Ectodermal cell (in vitro differentiated cells): ENCODE results near the gene NUAK2.
A peak's percentile ranks its signal among the peaks of the same experiment; 100 is the strongest.

ENCODE experiments used
- H3K27ac ChIP-seq: 2 replicates; pipeline ENCODE4 v1.7.0; 2013; ENCODE audit warnings: mild to moderate bottlenecking, low read depth, low read length; ENCODE audit not compliant: insufficient read depth, poor library complexity, severe bottlenecking
- H3K27me3 ChIP-seq: 2 replicates; pipeline ENCODE4 v1.7.0; 2013; ENCODE audit warnings: mild to moderate bottlenecking, low read length; ENCODE audit not compliant: insufficient read depth, control insufficient read depth, poor library complexity, severe bottlenecking
- H3K36me3 ChIP-seq: one replicate; pipeline ENCODE4 v1.7.0; 2013; ENCODE audit warnings: low read length; ENCODE audit not compliant: control insufficient read depth, insufficient read depth
- H3K4me1 ChIP-seq: one replicate; pipeline ENCODE4 v1.7.0; 2013; ENCODE audit warnings: low read length; ENCODE audit not compliant: control insufficient read depth, insufficient read depth
- H3K4me3 ChIP-seq: 2 replicates; pipeline ENCODE4 v1.7.0; 2013; ENCODE audit warnings: low read depth, low read length, control low read depth; ENCODE audit not compliant: insufficient read depth
- H3K9me3 ChIP-seq: 2 replicates; pipeline ENCODE4 v1.7.0; 2013; ENCODE audit warnings: mild to moderate bottlenecking, low read length, moderate library complexity; ENCODE audit not compliant: control insufficient read depth
- WGBS, 2 experiments: methylation state at CpG; one replicate each; pipeline ENCODE4 v1.1.7; 2013; ENCODE audit warnings: missing lambda C conversion rate in 2 of 2; 5-methylcytosine and 5-hydroxymethylcytosine counted together

The NUAK2 gene

DNA sequence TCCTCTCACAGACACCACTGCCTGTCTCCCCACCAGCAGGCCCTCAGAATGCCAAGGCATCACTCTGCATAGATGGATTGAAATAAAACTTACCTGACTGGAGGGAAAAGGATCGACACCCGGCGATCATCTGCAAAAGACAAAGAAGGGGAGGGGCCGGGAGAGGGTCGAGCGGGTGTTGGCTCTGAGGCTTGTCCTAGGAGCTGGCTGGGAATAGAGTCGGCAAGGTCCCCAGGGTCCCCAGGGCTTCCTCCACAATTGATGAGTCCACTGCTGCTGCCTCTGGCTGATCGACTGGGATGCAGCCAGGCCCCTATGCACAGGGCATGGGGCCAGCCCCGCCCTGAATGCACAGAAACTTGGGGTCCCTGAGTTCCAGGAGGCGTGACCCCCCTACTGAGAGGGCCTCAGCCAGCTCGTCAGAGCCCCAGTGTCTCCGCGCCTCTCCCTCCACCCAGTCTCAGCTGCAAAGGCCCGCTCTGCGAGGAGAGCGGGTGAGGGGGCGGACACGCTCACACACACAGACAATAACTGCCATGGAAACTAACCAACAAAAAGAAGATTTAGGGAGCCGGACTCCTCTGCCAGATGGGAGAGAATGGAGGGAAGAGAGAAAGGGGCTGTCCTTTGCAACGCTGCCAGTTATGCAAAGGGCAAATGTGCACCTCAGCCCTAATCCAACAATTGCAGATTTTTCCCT lies 35.0 kb upstream of the NUAK2 start, which contains the start of gene KLHDC8A:
Gene KLHDC8A (minus strand): TSS at position 483 of the 700 bp plus-strand sequence. CDS start 13,318 bp downstream, outside the sequence.
- H3K4me1 ChIP-seq, result peaks cover 65% of the 10 kb centered on the region
- H3K9me3 ChIP-seq, result no peaks in the 10 kb centered on the region
- WGBS, 2 experiments, result 23 to 24% methylated on average over 18 to 20 of the region's 20 CpGs
- peak within 1 kb of the TSS; percentile 87 for H3K27ac ChIP-seq
- H3K27me3 ChIP-seq, result no peaks in the 10 kb centered on the region
- no peaks in the 10 kb centered on the region for H3K36me3 ChIP-seq
- H3K4me3 ChIP-seq, result peak within 1 kb of the TSS; percentile 39

DNA sequence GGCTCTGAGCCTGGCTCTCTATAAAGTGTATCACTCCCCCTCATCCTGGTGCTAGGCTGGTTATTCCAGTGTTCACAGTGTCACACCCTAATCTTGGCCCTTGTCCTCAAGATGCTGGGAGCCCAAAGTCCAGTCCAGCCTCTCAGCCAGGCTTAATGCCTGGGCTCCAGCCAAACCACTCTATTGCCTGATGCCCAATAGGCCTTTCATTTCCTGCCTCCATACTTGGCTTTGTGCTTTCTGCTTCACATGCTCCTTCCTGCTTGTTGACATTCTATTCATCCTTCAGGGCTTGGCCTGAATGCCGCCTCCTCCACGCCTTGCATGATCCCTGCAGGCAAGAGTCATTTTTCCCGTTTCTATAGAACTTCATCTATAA lies 33.5 kb upstream of the NUAK2 start:
- Histone ChIP-seq H3K4me3 (no peak overlapping the region), H3K36me3 (no peaks in the 10 kb centered on the region)
- WGBS, 2 experiments, result 87 to 93% methylated on average over 3 of the region's 3 CpGs

DNA sequence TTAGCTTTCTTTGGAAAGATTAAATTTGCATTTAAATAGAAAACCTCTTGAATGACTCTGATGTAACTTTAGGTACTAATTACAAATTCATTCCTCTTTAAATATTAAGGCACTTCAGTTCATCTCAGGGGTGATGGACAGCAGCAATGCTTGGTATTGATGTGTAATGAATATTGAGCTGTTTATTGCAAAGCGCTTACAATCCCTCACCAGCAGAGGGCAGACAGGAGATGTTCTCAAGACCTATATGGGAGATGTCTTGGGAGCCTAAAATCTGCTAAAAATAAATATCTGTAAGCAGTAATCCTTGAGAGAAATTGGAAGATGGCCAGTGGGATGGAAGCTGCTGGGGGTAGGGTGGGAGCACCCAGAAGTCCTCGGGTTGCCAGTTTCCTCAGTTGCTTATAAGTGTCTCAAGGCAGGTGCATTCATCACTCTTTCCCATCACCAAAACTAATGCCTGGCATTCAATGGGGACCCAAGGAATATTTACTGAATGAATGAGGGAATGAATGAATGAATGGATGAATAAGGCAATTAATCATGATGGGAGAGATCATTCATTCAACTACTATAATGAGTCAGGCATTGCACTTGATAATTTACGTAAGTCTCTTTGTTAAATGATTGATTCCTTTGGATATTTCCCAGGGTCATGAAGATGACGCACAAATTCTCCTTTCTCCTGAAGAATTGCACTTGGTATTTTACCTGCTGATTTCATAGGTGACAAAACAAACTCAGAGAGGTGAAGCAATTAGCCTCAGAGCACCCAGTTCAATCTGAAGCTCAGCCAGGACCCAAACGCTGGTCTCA lies 32.9 kb upstream of the NUAK2 start:
- no peaks in the 10 kb centered on the region for H3K9me3 ChIP-seq
- H3K4me1 ChIP-seq, result peaks cover 72% of the 10 kb centered on the region
- no peaks in the 10 kb centered on the region for H3K27me3 ChIP-seq
- H3K27ac ChIP-seq, result no peak overlapping the region
- WGBS, 2 experiments, result 42 to 46% methylated on average over 4 to 5 of the region's 5 CpGs
- H3K4me3 ChIP-seq, result no peak overlapping the region
- H3K36me3 ChIP-seq, result no peaks in the 10 kb centered on the region

More for the DNA sequence above, 33.5 kb upstream of the NUAK2 start:
- no peaks in the 10 kb centered on the region for H3K27me3 ChIP-seq
- no peak overlapping the region for H3K27ac ChIP-seq
- H3K9me3 ChIP-seq, result no peaks in the 10 kb centered on the region
- H3K4me1 ChIP-seq, result peaks cover 72% of the 10 kb centered on the region

DNA sequence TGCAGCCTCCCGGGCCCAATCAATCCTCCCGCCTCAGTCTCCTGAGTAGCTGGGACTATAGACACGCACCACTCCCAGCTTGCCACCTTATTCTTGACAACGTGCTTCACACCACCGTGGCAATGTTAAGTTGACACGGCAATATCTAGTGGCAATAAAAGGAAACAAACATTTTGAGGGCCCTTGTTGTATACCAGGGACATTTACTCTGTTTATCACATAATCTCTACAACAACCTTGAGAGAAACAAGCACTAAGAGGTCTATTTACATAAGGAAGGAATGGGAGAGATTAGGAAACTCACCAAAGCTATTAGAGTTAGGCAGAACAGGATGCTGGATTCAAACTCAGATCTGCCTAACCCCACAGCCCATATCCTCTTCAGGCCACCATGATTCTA lies 32.1 kb upstream of the NUAK2 start:
- H3K4me1 ChIP-seq, result peaks cover 80% of the 10 kb centered on the region
- no peaks in the 10 kb centered on the region for H3K9me3 ChIP-seq
- H3K27ac ChIP-seq, result no peak overlapping the region
- WGBS, 2 experiments, result 85 to 93% methylated on average over 6 of the region's 6 CpGs
- H3K27me3 ChIP-seq, result no peaks in the 10 kb centered on the region
- H3K4me3 ChIP-seq, result no peak overlapping the region
- H3K36me3 ChIP-seq, result no peaks in the 10 kb centered on the region

DNA sequence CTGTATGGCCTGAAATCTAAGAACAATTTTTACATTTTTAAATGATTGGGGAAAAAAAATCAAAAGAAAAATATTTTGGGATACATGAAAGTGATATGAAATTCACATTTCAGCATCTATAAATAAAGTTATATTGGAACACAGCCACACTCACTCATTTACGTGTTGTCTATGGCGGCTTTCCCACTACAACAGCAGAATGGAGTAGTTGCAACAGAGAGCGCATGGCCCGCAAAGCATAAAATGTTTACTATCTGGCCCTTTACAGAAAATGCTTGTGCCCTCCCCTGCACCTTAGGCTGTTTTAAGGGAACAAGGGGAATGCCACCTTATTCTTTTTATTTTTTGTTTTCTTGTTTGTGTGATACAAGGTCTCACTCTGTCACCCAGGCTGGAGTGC lies 31.6 kb upstream of the NUAK2 start:
- Histone ChIP-seq H3K4me3 (no peak overlapping the region), H3K4me1 (peaks cover 80% of the 10 kb centered on the region), H3K27me3 (no peaks in the 10 kb centered on the region), H3K9me3 (no peaks in the 10 kb centered on the region), H3K27ac (no peak overlapping the region), H3K36me3 (no peaks in the 10 kb centered on the region)
- 94 to 97% methylated on average over 4 of the region's 4 CpGs for WGBS, 2 experiments

DNA sequence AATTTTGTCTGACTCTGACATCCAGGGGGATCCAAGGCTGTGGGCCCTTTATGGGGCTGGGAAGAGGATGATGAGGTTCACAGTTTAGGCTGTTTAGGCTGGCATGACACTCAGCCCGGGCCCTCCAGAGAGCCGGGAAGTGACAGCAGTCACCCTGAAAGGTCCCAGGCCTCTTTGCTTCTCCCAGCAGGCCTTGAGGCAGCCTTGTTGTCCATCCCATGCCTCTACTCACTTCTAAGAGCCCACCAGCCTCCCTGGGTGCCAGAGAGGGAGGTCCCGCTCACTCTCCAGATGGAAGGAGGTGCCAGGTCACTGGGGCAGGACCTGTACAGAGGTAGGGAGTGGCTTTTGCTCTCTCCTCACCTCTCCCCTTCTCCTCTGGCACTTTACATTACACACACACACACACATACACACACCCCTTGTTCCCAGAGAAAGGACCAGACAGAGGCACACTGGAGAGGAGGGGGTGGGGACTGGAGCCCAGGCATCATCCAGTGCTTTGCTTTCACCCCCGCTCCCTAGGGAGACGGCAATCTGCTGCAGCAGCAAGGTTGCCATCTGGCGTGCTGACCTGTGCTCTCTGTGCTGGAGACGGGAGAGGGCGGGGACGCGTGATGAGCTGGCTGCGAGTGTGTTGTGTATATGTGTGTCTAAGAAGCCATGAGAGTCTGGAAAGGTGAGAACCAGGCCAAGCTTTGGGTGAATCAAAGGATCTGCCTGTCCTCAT lies 30.6 kb upstream of the NUAK2 start:
- Histone ChIP-seq H3K4me3 (no peak overlapping the region), H3K9me3 (no peaks in the 10 kb centered on the region), H3K4me1 (peaks cover 73% of the 10 kb centered on the region), H3K36me3 (no peaks in the 10 kb centered on the region), H3K27me3 (no peaks in the 10 kb centered on the region), H3K27ac (no peak overlapping the region)
- 58 to 68% methylated on average over 11 of the region's 11 CpGs for WGBS, 2 experiments

DNA sequence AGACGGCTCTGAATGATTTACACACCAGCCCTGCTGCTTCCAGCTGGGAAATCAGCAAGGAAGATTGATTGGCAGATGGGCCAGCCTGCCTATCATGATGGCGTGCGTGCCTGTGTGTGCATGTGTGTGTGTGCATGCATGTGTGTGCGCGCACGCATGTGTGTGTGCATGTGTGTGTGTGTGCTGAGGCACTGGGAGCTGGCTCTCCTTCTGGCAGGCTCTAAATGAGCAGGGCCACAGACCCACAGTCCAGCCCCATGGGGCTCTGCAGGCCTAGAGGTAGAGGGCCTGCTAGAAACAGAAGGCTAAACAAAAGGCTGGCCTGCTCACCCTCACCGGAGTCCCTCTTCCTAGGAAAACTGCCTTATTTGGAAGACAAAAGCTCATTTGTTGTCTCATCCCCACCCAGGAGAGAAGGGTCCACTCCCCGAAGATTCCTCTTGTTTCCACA lies 29.2 kb upstream of the NUAK2 start:
- H3K4me3 ChIP-seq, result no peak overlapping the region
- peak overlapping the region; percentile 74 for H3K27ac ChIP-seq
- 19 to 25% methylated on average over 8 of the region's 8 CpGs for WGBS, 2 experiments
- no peaks in the 10 kb centered on the region for H3K36me3 ChIP-seq
- peaks cover 61% of the 10 kb centered on the region for H3K4me1 ChIP-seq
- H3K27me3 ChIP-seq, result peaks cover 7% of the 10 kb centered on the region
- H3K9me3 ChIP-seq, result no peaks in the 10 kb centered on the region

DNA sequence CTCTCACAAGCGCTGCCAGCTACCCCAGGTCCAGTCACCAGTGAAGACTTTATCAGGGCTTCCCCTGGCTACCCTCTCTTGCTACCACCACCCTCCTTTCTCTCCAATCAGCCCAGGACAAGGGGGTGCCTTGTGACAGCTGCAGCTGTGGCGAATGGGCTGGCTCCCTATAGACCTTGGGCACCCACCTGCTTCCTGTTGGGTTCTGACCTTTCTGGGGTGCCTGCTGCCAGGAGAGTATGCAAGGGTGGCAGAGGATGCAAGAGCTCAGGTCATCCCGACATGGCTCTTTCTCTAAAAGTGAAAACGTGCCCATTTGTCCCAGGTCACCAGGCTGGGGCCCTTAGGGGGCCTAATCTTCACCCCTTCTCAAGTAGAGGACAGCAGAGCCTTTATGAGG lies 28.6 kb upstream of the NUAK2 start:
- 70 to 74% methylated on average over 4 of the region's 4 CpGs for WGBS, 2 experiments
- H3K4me1 ChIP-seq, result peaks cover 58% of the 10 kb centered on the region
- no peaks in the 10 kb centered on the region for H3K9me3 ChIP-seq
- H3K4me3 ChIP-seq, result no peak overlapping the region
- H3K27ac ChIP-seq, result peak overlapping the region; percentile 74
- H3K27me3 ChIP-seq, result peaks cover 12% of the 10 kb centered on the region
- no peaks in the 10 kb centered on the region for H3K36me3 ChIP-seq

DNA sequence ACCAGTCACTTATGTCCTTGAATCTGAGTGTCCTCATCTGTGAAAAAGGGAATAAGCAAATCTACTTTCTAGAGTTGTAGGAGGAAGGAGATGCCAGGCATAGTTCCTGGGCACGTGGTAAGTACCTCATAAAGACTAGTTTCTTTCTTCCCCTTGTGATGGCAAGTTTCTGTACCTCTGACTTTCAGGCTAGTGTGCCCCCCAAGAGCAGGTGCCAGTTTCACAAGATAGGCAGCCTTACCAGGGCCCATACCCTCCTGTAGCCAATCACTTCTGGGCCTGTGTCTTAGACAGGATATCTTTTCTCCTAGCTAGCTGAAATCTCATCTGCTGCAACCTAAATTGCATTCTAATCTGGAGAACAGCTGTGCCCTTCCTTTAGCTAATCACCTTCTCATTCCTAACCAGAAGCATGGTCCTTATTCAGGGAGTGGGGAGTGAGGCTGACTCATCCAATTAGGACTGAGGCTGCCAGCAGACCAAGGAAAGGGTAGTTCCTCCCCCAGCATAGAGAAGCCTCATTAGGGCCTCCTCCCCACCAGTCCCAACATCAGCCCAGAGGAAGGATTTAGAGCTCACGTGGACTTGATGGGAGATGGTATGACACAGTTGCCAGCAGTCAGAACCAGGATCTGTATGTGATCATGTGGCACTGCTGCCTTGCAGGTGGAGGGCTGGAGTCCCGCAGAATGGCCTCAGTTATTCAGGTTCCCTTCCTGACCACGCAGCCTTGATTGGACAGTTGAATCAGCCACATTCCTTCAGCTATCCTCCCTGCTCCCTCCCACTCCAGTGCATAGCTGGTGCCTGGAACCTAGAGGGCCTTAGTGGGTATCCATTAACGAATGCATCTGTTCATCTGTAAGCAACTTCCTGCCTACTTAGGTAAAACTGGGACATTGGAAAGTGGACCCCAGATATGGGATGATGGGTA lies 27.3 kb upstream of the NUAK2 start:
- no peak overlapping the region for H3K27ac ChIP-seq
- peaks cover 53% of the 10 kb centered on the region for H3K4me1 ChIP-seq
- WGBS, 2 experiments, result 62 to 66% methylated on average over 5 of the region's 5 CpGs
- H3K36me3 ChIP-seq, result no peaks in the 10 kb centered on the region
- peaks cover 25% of the 10 kb centered on the region for H3K27me3 ChIP-seq
- no peak overlapping the region for H3K4me3 ChIP-seq
- no peaks in the 10 kb centered on the region for H3K9me3 ChIP-seq
